ENCODE results near the gene ARFIP1.
"Not testable (repeated sequence)": the region's sequence is repeated elsewhere in the genome, so short reads cannot be mapped to it uniquely, and the experiment has no call there.

The ARFIP1 gene

DNA sequence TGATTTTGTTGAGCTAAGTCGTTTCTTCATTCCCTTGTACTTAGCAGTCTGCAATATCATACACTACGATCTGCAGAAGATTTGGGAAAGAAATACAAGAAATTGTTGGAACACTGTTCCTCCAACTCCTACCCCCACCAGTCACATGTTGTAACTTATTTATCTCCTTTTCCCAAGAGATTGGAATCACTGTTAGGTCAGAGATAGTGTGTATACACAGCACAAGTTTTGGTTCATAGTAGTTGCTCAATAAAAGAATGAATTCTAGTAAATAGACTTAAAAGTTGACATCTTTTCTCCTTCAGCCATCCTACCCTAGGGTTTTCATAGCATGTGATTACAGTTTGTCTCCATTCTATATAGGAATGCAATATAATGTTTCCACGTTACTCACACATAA, 68.8 kb downstream of the ARFIP1 start:
- DNase-seq: no peak

DNA sequence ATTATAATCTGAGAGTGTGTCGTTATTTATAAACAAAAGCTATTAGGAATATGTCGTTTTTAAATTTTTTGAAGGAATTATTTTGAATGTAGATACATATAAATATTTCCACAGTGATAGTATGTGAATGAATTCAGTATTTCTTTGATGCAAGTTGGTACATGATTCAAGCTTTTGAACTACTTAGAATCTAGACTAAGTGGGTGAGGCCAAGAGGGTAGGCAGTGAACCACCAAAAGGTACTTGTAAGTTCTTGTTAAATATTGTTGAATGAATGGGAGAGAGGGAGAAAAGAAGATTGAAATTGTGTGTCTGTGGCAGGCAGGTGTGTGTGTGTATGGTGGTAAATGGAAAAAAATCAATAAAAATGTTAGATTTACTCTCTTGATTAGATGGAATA, 69.6 kb downstream of the ARFIP1 start:
- DNase-seq: no peak

DNA sequence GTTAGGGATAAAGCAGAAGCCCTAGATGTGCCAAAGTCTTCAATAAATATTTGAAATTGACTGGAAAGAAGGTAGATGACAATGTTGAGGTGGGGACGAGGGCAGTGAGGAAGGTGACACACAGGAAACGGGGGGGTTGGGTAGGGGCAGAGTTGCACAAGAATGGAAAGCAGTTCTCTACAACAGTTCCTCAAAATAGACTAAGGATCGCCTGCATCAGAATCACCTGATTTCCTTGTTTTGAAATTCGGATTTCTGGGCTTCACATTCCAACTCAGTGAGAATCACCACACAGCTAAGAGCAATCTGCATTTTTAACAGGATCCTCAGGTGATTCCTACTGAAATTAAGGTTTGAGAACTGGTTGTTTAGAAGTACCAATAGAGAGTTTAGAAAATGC, 70.6 kb downstream of the ARFIP1 start:
- no peak for DNase-seq

DNA sequence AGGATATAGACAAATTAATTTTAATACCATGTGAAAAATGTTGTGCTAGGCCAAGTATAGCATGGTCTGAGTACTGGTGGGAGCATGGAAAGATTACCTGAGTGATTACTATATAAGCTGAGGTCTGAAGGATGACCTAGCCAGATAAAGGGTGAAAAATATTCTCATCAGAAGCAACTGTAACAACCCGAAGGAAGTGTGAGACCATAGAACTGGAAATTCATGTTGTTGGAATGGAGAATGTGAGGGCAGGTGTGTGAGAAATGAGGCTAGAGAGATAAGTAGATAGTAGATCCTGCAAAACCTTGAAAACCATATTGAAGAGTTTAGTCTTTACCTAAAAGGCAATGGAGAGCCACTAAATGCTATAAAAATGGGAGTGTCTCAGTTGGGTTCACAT, 71.5 kb downstream of the ARFIP1 start:
- DNase-seq: no peak

DNA sequence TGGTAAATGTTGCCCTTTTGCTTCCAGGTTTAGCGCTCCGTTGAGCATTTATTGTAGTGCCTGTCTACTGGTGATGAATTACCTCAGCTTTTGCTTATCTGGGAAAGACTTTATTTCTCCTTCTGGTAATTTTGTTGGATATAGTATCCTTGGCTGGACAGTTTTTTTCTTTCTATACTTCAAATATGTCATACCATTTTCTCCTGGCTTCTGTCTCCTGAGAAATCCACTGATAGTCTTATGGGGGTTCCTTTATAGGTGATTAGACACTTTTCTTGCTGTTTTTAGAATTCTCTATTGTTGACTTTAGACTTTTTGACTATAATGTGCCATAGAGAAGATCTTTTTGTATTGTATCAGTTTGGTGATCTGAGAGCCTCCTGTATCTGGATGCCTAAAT, 73.5 kb downstream of the ARFIP1 start:
- DNase-seq: no peak

DNA sequence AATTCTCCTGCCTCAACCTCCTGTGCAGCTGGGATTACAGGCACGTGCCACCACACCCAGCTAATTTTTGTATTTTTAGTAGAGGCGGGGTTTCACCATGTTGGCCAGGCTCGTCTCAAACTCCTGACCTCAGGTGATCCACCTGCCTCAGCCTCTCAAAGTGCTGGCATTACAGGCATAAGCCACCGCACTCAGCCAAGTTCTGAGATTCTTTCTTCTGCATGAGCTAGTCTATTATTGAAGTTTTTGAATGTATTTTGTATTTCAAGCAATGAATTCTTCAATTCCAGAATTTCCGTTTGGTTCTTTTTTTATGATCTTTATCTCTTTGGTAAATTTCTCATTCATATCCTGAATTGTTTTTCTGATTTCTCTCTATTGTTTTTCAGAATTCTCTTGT, 74.3 kb downstream of the ARFIP1 start:
- DNase-seq: not testable (repeated sequence)

DNA sequence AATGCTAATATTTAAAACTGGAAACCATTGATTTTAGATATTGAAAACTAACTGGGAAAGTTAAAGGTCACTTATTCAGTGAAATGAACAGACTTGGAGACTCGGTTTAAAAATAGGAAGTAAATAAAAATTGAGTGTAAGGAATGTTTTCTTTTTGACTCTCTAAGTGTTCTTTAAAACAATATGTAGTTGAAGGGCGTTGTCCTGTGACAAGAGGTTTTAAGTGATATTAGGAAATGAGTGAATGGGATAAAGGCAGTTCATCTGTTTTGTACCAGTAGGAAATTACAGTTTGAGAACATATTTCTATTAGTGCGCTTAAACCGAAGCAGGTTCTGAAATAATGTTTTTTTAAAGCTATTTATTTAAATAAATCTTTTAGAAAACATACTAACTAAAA, 77.2 kb downstream of the ARFIP1 start:
- DNase-seq: no peak

DNA sequence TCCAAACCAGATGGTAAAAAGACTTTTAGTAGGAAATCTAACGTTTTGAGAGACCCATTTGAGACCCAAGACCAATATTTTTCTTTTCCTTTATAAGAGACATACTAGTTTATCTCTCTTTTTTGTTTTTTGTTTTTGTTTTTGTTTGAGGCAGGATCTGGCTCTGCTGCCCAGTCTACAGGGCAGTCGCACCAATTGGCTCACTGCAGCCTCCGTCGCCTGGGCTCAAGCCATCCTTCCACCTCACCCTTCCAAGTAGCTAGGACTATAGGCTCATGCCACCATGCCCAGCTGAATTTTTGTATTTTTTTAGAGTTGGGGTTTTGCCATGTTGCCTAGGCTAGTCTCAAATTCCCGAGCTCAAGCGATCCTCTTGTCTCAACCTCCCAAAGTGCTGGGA, 79.2 kb downstream of the ARFIP1 start:
- no peak for DNase-seq

DNA sequence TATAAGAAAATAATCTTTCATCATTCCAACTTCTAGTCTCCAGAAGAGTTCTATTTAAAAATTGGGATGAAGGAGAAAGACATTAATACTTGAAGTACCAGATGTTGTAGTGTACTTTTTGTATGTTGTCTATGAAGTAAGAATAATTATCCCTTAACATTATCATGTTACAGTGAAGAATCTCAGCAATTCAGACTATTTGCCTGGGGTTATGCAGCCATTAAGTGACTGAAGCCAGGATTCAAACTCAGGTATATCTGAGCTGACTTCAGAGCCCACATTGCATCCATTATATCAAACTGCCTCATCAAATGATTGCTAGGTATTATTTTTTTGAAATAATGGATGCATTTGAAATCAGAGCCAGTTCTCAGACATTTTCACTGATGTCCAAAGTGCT, 80.3 kb downstream of the ARFIP1 start:
- DNase-seq: no peak

DNA sequence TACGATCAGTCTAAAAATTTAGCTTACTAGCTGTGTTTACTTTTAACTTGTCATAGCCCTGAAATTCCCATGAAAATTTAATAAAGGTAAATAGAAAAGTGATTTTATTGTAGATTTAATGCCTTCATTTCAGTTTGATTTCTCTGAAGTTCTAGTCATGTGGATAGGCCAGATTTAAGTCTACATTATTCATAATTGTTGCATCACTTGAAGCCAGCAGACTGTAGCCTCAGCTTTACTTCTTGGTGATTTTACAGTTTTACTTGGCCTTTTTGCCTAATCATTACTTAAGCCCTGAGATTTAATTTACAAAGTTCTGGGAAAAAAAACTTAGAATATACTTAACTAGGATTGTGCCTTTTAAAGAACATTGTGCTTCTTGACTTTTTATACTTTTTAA, 82.9 kb downstream of the ARFIP1 start:
- no peak for DNase-seq

DNA sequence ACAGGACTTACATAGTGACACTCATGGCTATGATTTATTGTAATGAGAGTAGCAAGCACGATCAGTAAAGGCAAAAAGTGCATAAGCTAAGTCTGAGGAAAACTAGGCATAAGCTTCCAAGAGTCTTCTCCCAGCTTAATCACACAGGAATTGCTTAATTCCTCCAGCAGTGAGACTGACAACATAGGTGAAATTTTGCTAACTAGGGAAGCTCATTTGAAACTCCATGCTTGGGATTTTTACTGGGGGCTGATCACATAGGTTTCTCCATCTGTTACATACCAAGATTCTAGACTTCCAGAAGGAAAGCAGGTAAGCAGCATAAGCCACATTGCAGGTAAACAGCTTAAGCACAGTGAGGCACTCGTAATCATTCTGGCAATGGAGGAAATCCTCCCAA, 84.6 kb downstream of the ARFIP1 start:
- DNase-seq: no peak

DNA sequence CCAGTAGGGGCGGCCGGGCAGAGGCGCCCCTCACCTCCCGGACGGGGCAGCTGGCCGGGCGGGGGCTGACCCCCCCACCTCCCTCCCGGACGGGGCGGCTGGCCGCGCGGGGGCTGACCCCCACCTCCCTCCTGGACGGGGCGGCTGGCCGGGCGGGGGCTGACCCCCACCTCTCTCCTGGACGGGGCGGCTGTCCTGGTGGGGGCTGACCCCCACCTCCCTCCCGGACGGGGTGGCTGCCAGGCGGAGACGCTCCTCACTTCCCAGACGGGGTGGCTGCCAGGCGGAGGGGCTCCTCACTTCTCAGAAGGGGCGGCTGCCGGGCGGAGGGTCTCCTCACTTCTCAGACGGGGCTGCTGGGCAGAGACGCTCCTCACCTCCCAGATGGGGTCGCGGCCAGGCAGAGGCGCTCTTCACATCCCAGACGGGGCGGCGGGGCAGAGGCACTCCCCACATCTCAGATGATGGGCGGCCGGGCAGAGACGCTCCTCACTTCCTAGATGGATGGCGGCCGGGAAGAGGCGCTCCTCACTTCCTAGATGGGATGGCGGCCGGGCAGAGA, 86.8 kb downstream of the ARFIP1 start:
- DNase-seq: not testable (repeated sequence)

DNA sequence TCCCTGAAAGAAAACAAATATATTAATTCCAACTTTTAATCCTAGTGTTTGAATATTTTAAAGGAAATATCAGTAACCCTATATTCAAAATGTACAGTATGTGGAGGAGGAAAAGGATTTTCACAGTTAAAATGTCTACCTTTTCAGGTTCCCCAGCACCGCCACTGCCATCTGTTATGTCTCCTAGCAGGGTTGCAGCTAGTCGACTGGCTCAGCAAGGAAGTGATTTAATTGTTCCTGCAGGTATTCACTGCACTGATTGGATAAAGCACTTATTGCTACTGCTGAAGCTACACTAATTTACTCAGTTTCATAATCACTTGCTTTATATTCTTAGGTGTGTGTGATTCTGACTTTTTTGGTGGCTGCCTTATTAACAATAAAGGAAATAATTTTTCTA, 90.9 kb downstream of the ARFIP1 start:
- DNase-seq: no peak

DNA sequence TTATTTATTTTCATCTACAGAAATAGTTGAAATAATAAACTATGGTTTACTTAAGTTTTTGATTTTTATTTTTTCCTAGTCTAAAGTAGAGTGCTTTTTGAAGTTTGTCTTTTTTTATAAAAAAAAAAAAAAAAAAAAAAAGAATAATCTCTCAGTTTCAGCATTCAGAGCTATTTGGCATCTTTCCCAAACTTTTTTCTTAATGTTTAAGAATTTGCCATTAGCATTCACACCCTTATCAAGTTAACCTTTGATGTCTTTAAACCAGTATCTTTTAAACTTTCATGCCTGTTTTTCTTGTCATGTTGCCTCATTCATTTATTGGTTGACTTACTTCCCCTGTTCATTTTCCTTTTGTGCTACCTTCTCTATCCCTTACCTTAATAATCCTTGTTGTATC, 95.5 kb downstream of the ARFIP1 start:
- no peak for DNase-seq

DNA sequence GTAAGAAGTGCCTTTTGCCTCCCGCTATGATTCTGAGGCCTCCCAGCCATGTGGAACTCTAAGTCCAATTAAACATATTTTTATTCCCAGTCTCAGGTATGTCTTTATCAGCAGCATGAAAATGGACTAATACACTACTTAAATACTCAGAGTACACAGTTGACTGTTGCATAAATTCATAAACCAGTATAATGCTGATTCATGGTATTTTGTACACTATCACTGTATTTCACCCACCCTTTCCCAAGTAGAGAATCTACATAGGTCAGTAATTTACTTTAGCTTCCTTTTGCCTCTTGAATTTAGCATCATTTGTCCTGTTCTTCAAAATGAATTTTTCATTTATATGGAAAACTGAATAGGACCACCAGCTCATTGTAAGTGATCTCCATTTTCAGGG, 98.1 kb downstream of the ARFIP1 start:
- DNase-seq: no peak

DNA sequence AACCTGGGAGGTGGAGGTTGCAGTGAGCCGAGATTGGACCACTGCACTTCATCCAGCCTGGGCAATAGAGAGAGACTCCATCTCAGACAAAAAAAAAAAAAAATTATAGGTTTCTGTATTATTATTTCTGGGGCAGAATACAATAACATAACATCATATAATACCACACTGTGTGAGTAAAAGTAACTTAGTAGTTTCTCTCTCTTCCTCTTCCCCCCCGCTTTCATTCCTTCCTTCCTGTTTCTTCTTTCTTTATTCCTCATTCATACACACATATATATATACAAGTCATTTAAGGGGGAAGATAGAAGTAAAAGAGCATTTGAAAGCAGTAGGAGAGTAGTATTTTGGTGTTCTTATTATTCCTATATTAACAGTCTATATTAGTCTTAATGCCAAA, 100.5 kb downstream of the ARFIP1 start:
- no peak for DNase-seq

DNA sequence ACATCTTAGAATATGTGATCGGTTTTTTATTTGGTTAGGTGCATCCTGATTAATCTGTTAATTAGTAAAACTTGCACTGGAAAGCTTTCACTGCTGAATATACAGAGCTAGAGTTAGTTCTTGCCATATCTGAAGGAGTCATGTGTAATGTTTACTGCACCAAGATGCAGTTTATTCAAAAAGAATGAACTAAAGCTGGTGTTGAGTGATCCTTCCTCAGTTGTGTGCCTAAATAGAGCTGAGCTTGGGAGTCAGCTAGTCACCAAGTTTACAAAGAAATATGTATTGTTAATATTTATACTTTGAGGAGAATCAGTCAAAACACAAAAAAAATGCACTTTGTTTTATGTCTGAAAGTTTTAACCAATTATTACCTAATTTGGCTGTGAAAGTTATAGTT, 102.2 kb downstream of the ARFIP1 start:
- DNase-seq: no peak

DNA sequence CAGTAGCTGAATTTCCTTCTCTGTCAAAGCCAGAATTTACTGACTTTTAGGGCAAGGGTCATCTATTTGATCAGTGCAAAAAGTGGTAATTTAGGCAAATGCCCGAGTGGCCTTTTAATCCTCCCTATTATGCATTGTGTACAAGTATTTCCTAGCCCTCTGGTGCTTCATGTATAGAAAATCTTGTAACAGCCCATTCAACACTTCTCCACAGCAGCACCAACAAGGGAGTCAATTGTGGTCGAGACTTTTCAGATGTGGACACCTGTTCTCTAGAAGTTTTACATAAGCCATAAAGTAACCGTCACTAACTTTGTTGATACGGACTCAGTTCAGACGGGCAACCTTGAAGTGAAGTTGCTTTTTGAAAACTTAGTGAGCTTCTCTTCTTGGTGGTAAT, 105.4 kb downstream of the ARFIP1 start:
- DNase-seq: no peak

DNA sequence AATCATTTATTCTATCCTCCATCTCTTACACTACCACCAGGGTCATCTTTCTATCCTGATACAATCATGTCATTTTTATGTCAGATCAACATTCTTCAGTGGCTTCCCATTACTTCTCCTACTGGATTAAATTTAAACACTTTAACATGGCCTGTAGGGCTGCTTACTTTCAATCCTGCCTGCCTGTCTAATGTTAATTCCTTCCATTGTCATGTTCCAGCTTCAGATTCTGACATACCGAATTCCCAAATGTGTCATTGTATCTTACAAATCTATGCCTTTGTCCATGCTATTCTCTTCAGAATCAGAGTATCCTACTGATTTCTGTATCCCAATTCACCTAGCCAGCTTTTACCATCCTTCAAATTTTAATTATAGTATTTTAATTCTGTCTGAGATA, 106.4 kb downstream of the ARFIP1 start:
- no peak for DNase-seq

DNA sequence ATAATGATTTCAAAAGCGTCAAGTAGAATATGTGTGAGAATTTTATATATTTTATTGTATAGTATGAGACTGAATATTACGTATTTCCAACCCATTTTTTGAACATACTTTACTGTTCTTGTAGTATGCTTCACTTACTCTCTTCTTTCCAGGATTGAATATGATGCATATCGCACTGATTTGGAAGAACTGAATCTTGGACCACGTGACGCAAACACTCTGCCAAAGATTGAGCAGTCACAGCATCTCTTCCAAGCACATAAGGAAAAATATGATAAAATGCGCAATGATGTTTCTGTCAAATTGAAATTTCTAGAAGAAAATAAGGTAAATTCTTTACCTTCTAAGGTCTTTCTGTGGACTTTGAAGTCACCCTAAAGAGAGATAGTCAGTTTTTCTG, 108.2 kb downstream of the ARFIP1 start:
- DNase-seq: no peak

DNA sequence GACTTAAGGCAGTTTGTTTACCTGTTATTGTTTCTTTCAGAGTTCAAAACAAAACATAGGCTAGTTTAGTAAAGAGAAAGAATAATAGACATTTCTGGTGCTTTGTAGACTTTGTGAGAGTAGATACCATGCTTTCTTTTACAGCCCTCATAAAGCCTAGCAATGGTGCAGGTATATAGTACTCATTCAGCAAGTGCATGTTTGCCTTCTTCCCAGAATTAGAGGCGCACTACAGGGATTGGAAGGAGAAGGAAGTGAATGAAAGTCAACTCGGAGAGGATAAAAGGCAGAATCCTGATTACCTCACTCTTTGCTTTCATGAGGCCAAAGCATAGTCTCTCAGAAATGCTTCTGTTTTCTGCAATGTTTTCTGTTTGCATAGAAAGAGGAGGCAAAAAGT, 113.2 kb downstream of the ARFIP1 start:
- no peak for DNase-seq

DNA sequence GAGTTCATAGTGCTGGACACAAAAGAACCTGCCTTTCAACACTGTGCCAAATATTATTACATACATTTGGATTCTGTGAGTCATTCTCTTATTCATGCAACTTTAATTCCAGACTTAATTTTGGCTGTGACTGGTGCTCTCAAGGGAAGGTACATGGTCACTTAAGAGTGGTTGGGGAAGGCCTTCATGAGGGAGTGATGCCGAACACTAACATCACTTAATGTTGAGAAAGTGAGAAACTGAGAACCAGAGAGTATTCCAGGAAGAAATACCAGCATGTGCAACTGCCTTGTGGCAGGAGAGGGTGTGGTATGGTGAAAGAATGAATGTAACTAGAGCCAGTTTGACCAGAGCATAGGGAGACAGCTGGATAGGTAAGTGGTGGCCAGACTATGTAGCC, 114.9 kb downstream of the ARFIP1 start:
- DNase-seq: no peak

DNA sequence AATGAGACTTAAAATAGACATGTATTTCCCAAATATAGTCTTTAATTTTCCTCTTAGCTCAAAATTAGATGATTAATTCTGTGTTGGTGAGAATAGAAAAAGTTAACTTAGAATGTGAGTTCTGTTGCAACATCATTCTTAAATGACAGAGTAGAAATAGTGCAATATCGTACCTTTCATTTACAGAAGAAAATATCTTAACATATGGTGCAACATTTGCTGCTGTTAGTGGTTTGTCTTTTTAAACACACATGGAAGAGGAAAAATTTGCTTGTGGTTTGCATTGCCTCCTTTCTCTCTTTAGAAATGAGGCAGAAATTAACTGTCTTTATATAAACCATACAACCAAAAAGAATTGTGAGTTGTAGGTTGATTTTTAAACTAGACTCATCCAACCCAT, 117.1 kb downstream of the ARFIP1 start:
- DNase-seq: no peak

DNA sequence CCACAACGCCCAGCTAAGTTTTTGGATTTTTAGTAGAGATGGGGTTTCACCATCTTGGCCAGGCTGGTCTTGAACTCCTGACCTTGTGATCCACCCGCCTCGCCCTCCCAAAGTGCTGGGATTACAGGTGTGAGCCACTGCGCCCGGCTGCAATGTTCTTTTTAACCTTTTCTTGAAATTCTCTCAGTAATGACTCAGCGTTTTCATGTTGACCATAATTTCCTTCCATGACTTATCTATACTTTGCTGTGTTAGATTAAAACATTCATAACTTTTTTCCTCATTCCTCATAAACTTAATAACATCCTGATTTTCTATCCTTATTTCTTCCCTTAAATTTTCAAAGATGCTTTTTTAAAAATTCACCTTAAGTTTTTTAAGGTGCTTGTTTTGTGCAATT, 118.4 kb downstream of the ARFIP1 start:
- not testable (repeated sequence) for DNase-seq

DNA sequence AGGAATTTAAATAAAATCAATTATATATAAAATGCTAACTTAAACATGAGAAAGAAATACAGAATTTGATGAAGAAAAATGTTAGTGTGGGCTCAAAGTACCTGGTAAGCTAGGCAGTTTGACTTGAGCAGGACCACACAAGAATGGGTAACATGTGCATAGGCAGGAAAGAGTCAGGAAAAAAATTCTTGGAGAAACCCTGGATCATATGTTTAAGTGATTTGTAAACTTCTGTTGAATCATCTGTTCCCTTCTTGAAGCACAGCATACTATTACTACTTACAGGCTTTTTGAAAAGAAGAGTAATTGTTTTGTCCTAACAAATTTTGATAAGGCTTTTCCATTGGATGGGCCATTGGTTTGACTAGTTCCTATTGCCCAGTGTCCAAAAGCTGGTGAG, 118.9 kb downstream of the ARFIP1 start:
- DNase-seq: no peak

DNA sequence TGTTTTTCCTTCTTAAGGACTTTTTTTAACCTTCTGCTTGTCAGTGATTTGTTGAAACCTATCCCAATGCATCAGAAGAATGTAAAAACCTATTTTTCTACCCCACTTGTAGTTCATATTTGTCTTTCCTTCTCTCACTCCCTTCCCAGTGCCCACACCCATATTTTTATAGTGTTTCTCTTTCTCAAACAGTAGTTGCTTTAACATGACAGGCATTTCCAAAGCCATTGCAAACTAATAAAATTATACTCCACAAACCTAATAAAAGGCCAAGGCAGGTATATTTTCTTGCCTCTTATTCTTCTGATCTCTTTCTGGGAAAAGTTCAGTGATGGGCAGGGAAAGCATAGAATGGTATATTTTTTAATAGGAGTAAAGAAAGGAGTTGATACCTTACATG, 120.6 kb downstream of the ARFIP1 start:
- DNase-seq: no peak

Data from NCI-H2227 treated with DMSO at 0.1 percent for 48 hours (cell line).